Putamen (tissue), 1 donor: ENCODE data around the gene NKX6-1.

Experiments used
- DNase-seq: peaks from one replicate; pipeline ENCODE4 v3.0.0-alpha.2; 2016; ENCODE audit warnings: low spot score

NKX6-1 gene

GRCh38 chr4:84498203-84498934 is 723 bp downstream of the NKX6-1 start:
- DNase-seq = no peak

DNA sequence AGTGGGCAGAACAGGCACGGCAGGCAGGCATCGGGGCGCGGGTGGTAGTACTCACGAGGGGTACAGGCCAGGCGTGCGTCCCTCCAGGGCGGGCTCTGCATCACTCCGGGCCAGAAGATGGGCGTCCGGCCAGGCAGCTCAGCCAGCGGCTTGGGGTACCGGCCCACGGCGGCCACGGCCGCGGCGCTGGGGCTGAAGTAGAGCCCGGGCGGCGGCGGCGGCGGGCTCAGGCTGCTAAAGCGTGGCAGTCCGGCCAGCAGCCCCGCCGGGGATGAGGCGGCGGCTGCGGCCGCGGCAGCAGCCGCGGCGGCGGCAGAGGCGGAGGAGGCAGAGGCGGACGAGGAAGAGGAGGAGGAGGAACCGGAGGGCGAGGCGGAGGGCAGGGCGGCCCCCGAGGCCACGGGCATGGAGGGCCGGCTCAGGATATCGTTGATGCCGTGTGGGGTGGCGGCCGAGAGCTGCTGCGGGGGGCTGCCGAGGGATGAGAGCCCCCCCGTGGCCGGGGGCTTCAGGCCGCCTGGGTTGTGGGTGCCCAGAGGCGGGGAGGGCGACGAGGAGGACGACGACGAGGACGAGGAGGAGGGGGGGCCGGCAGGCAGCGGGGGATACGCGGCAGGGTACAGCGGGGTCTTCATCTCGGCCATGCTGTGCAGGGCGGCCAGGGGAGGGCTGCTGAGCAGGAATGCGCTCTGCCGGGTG is 1.4 kb downstream of the NKX6-1 start:
- DNase-seq = no peak

- no peak for DNase-seq
Observed at GRCh38 chr4:84496706-84497503, 2.2 kb downstream of the NKX6-1 start.

DNA sequence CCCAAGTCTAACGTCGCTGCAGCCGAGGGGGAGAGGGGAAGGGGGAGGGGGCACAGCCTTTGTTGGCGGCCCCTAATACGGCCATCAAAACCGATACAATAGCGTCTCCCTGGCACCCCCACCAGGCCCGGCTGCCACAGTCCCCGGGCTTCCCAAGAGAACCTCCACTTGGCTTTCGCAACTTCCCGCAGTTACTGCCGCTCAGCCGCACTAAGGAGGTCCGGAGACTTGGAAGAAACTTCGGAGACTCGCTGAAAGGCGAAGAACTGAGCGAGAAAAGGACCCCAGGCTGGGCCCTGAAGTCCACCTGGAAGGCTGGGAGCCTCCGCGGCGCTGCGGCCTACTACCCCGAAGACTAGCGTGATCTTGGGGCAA is 2.8 kb downstream of the NKX6-1 start:
- DNase-seq = no peak

DNA sequence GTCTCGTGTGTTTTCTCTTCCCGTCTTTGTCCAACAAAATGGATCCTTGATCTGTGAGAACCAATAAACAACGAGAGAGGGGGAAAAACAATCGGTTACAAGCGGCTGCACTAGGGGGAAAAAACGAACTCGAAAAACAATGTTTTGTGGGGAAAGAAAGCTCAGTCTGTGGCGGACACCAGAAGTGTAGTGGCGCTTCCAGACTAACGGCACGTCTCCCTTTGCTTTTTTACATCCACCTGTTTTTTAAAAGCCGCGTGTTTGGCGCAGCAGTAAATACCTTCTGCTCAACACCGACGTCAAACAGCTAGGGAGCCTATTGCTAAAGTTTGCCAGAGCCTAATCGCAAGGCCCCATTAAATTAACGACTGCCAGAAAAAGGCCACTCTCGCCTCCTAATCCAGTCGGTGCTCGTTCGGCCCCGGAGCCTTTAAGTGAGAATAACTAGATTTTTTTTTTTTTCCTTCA is 3.3 kb downstream of the NKX6-1 start:
- no peak for DNase-seq

- DNase-seq = no peak
Observed at GRCh38 chr4:84495118-84495793, 3.8 kb downstream of the NKX6-1 start.

- DNase-seq = no peak
Observed at GRCh38 chr4:84494531-84494930, 4.6 kb downstream of the NKX6-1 start.

GRCh38 chr4:84494076-84494475 is 5.0 kb downstream of the NKX6-1 start:
- DNase-seq = no peak

DNA sequence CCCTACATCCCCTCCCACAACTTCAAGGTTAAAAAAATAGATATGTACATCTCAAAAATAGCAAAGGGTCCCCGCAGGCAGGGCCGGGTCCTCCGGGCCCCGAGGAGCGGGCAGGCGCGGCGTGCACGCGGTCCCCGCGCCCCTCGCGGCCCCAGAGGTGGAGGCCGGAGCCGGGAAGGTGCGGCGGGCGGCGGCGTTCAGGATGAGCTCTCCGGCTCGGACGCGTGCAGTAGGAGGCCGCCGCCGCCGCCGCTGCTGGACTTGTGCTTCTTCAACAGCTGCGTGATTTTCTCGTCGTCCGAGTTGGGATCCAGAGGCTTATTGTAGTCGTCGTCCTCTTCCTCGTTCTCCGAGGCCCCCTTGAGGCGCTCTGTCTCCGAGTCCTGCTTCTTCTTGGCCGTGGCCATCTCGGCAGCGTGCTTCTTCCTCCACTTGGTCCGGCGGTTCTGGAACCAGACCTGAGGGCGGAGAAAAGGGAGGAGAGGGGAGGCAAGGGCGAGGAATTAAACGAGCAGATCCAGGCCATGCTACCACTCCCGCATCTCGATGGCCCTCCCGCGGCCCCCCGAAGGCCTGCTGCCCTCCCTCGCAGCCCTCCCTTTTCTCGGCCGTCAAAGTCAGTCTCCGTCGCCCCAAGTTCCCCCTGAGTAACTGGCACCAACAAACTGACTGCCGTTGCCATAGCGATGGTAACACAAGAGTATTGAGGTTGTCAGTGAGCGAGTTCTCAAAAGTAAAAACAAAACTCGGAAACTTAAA is 5.8 kb downstream of the NKX6-1 start:
- no peak for DNase-seq

GRCh38 chr4:84492737-84493091 is 6.4 kb downstream of the NKX6-1 start:
- DNase-seq = no peak

DNA sequence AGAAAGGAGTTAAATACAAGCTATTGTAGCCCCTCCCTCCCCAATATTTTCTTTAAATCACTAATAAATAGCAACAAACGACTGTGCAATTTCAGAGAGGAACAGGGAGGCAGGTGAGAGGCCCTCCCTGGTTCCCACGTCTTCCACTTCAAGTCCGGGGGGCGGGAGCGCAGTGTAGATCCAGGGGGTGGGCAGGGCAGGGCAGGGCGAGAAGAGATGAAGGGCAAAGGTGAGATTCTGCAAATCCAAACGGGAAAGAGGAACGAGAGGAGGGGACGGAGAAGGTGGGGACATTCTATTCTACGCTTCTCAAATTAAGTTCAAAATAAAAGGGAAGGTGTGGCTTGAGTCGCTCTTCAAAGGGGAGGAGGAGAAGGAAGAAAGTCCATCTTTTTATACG is 6.8 kb downstream of the NKX6-1 start:
- DNase-seq = no peak

- no peak for DNase-seq
Observed at GRCh38 chr4:84491481-84491880, 7.6 kb downstream of the NKX6-1 start.

- DNase-seq = no peak
Observed at GRCh38 chr4:84490663-84491062, 8.4 kb downstream of the NKX6-1 start.

- DNase-seq = no peak
Observed at GRCh38 chr4:84484236-84484635, 14.9 kb downstream of the NKX6-1 start.

DNA sequence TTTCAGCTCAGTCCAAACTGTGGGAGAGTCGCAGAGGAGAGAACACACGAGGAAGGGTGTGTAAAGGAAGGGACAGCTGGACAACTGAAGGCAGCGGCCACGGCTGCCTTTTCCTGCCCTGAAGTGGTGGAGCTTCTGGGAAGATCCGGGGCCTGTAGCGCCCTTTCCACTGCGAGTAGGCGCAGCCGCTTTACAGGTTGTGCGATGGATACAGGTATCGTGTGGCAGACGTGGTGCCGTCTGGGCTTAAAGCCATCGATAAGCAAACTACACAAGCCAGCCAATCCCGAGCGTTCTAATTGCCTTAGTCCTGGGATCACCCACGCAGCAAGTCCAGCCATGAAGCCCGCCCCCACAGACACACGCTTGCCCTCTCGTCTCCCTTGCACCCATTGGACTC is 15.4 kb downstream of the NKX6-1 start:
- DNase-seq = no peak

GRCh38 chr4:84482564-84483563 is 16.2 kb downstream of the NKX6-1 start:
- DNase-seq = no peak

- no peak for DNase-seq
Observed at GRCh38 chr4:84481860-84482245, 17.2 kb downstream of the NKX6-1 start.

DNA sequence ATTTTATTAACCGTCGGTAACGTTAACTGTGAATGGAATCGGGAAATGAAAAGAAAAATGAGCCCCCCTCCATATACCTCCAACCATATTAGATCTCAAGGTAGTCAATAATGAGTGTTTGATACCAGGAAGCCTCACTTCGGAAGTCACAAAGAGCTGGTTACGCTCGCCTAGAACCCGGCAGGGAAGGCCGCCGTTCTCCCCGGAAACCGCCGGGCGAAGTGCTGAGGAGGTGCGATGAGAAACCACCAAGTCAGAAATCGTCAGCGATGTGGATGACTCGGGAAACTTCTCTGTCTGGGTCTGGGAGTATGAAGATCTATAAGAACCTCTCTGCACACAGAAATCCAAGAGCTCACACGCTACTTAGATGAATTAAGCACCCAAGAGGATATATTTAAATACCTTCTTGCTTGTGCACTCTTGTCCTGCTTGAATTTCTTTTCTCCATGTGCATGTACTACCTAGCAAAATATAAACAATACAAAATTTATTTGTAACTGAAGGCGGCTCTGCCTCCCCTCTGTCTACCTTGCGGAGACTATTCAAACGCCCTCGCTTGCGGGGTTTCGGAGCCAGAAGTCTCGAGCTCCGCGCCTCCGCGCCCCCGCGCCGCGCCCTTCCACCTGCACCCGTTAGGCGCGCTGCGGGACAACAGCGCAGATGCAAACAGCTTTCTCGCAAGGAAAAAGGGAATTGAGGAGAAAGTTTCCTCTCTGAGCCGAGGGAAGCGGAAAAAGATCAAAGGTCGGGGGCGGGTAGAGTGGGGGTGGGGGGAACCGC is 17.8 kb downstream of the NKX6-1 start:
- DNase-seq = no peak

GRCh38 chr4:84480082-84480481 is 19.0 kb downstream of the NKX6-1 start:
- no peak for DNase-seq

DNA sequence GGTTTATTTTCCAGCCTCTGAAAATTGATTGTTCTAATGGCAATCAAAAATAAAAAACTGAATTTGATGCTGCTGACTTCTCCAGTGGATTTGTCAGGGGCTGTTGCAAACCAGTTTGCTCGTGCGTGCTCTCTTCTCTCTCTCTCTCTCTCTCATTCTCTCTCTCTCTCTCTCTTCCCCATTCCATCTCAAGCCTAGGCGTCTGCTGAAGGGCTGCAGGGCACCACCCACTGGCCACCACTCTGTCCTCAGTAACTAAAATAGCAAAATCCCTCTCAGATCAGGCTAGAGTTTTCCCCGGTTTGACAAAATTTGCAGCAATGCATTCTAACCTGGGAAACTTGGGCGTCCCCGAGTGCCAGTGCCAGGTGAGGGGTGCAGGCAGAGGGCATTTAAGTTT is 19.4 kb downstream of the NKX6-1 start:
- DNase-seq = no peak
